UCSD-AML1 (cell line): ENCODE data around the gene MYL5.
"Not testable (repeated sequence)": the region's sequence is repeated elsewhere in the genome, so short reads cannot be mapped to it uniquely, and the experiment has no call there.

Source experiments
- DNase-seq: peaks from one replicate; lab custom pipeline; 2025; ENCODE audit not compliant: unreplicated experiment; lab: John Stamatoyannopoulos, UW

Gene MYL5

GRCh38 chr4:683982-684622 lies 9.8 kb downstream of the MYL5 start:
- DNase-seq: peak; percentile 46

DNA sequence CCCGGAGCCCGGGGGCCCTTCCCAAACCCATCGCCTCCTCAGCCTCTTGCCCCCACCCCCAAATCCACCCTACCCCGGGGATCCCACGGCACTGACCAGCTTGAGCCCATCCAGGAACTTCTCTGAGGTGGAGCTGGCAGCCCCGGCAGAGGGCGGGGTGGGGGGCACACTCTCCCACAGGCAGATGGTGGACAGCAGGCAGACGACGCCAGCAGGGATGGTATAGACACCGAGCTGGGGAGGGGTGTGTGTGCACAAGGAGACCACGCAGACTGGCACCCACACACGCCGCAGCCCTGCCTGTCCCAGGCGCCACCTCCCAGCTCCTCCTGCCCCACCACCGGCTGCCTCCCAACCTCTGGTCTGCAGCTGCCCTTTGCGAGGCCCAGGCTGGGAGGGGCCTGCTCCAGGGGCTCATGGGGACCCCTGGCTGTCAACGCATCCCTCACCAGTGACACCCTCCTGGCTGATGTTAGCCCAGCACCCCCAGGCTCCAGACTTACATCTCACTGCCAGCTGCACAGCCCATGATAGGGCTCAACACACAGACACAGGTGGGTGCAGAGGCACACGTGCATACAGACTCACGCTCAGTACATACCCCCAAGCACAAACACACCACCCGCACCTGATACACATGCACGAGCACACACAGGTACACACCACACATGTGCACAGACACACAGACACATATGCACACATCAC lies 10.4 kb downstream of the MYL5 start:
- no peak for DNase-seq

DNA sequence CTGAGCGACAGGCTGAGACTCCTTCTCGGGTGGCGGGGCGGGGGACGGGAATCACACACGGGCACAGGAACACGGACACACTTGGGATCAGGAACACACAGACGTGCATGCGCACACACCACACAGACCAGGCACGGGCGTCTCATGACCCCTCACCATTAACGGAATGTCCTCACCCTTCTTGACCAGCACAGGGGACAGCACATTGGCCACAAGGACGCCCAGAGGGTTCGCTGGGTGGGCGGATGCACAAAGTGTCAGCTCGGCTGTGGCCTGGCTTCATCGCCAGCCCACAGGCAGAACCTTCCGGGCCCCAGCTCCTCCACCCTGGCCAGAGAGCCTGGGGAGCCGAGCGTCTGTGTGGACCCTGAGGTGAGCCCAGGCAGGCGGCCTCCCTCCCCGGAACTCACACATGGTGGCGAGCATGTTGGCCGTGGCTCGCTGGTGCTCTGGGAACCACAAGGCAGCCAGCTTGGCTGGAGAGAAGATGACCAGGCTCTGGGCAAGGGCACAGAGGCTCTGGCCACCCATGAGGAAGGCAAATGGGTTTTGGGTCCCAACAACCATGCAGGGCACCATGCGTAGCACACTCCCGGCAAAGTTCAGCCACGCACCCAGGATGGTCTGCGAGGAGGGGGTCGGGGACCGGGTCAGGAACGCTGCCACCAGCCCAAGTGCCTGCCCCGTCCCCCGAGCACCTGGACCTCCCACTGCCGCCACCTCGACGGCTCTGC lies 11.5 kb downstream of the MYL5 start:
- DNase-seq: no peak

- no peak for DNase-seq
Measured at GRCh38 chr4:686413-687040, 12.2 kb downstream of the MYL5 start.

- DNase-seq: no peak
Measured at GRCh38 chr4:687048-687970, 13.0 kb downstream of the MYL5 start.

DNA sequence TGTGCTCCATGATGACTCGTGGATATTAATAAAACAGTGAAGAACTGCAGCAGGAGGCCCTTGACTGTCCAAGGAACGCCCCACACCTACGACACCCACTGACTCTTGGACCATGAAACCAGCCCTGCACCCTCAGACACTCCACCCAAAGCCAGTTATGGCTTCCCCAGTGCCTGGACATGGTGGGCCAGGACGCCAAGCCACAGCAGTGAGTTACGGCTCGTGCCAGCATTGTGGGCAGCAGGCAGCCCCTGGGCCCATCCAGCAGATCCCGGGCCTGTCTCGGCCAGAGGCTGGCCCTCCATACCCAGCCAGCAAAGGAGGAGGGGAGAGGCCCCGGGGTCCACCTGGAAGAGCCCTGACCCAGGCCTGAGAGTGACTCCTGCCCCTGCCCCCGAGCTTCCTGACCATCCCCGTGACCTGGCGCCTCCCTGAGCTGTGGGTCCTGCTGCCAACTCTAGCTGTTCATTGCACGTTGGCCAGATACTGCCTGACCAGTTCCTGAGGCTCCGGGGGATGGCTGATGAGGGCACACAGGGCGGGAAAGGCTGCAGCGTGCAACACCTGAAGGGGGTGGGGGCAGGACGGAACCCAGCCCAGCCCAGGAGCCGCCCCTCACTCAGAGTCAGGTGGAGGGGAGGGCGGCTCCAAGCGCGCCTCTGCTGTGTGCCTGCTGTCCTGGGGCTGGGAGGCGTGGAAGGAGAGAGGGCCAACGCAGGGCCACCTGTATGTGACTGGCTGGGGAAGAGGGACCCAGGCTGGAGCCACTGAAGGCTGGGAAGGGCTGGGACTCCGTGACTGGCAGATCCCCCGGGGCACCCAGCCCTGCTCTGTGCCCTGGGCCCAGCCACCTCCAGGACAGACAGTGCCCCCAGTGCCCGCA lies 13.9 kb downstream of the MYL5 start:
- DNase-seq: no peak

- no peak for DNase-seq
Measured at GRCh38 chr4:688854-689681, 14.7 kb downstream of the MYL5 start, which contains the start of gene SLC49A3. Gene SLC49A3, minus strand, starts transcription at chr4:689151. Its CDS starts 24 bp downstream, at chr4:689127.

- DNase-seq: no peak
Measured at GRCh38 chr4:689723-690122, 15.4 kb downstream of the MYL5 start.

- DNase-seq: no peak
Measured at GRCh38 chr4:692771-693554, 18.6 kb downstream of the MYL5 start.

- not testable (repeated sequence) for DNase-seq
Measured at GRCh38 chr4:694341-694940, 20.1 kb downstream of the MYL5 start.

DNA sequence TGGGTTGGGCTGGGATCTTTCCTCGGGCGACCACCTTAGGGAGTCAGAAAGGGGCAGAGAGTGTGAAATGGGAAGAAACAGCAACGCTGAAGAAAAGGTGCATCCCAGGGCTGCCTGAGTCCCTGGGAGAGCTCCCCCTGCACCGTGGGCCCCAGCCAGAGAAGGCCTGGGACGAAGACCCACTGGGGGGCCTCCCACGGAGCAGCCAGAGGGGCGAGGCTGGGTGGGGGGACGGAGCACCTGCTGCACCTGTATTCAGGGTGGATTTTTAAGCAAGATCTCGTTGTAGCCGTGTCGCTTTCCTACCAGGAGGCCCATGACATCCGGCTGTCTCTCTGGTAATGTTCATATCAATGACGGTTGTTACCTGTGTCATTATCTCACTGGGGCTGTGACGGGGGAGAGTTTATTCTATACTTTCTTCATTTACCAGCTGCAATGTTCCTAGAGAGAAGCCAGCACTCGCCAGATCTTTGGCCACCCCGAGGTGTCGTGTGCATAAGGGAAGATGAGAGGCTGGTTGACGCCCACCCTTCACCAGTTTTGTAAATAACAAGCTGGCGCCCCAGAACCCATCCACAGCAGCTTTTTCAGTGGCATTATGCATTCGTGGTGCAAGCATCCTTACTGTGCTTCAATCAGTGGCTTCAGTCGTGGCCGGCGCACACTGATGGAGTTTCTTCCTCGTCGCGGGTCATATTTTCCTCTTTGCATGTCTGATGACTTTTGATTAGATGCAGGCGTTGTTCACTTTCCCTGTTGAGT lies 25.7 kb downstream of the MYL5 start:
- no peak for DNase-seq

GRCh38 chr4:700587-701264 lies 26.4 kb downstream of the MYL5 start:
- DNase-seq: no peak

DNA sequence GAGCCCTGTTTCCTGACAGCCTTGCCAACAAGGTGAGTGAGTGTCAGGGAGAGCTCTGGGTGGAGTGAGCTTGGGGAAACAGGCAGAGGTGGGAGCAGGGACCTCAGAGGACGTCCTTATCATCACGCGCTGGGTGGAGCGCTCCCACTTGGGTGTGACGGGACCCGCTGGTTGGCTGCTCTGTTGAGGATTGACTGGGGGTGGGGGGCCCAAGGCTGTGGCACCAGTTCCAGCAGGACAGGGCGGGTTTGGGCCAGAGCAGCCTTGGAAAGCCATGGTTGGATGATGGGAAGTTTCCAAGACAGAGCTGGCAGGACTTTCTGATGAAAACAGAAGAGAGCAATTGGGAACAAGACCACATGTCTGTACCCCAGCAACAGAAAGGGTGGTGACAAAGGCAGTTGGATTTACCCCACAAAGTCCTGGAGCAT lies 28.3 kb downstream of the MYL5 start:
- no peak for DNase-seq

DNA sequence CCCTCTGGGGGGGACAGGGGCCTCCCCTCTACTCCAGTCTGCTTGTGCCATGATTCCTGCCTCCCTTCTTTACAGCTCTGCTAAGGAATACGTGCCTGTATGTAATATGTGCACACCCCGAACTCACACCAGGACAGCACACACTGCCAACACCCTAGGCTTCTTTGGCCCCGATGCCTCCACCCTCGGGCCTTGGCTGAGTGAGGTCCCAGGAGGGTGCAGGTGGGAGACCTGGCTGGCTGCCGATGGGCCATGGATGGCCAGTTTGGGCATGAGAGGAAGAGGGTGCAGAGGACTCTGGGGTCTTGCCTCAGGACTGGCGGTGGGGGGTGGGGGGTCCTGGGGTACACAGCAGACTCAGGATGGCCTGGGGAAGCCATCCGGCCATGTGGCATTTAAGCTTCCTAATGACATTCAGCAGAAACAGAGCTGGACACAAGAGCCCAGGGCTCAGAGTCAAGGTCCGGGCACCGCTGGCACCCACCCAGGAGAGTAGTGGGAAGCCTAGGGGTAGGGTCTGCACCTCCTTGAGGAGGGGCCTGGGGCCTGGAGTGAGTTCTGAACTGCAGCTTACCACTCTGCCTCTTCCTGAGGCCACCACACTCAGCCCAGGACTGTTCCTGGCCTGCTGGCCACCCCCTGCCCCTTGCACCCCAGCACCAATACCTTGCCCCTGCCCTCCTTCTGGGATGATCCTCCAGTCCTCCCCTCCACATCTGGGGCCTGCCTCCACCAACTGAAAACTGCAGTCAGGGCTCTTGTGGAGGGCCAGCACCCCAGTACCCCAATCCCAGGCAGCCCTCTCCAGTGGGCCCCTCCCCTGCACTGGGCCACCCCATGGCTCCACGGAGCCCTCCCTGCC lies 29.2 kb downstream of the MYL5 start:
- no peak for DNase-seq

DNA sequence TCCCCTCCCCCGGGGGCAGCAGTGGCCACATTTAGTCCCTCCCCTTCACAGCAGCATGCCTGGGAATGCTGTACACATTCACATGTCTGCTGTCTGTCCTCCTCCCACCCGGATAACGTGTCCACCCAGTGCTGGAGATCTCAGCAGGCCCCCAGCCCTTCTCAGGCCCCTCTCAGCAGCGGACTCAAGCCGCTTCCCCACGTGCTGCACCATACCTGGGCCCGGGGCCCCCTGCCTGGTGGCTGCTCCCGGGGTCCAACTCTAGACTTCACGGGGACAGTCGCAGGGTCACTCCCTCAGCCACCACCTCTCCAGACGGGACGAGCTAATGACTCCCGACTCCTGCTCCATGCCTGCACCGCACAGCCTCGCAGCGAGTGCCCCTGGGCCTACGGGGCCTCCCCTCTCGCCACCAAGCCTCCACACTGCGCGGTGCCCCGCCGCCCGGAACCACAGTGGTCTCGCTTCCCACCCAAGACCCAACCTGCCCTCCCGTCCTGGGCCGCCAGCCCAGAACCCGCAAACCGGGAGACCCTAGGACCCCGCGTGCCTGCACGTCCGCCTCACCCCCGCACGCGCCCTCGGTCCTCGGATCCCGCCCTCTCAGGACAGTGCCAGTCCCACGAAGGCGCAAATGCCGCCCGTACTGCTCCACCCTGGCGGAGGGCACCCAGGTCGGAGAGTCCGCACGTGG lies 30.0 kb downstream of the MYL5 start:
- no peak for DNase-seq
